HepG2 (cell line): Measurements from ENCODE around the gene COA3. TPM values are rescaled to one million over a fixed set of nuclear protein-coding genes. Genes with fewer than 3 reads are reported as not detected.

Experiments
- CSRNP2 ChIP-seq: sonication (generic); formaldehyde crosslinking; conservative IDR thresholded peaks from 2 replicates; pipeline ENCODE4 v1.8.0; 2022; ENCODE audit warnings: low read depth, missing genetic modification reagents
- ERF ChIP-seq: IDR thresholded peaks from 2 replicates; pipeline ENCODE4 v1.6.1; 2018; ENCODE audit warnings: missing biosample characterization, missing genetic modification reagents
- HOXA5 ChIP-seq: sonication (generic); formaldehyde crosslinking; IDR thresholded peaks from 2 replicates; pipeline ENCODE4 v1.4.0; 2020; ENCODE audit warnings: missing genetic modification reagents
- MAZ ChIP-seq, 2 experiments: sonication (generic) in 1 of 2; formaldehyde crosslinking in 1 of 2; IDR thresholded peaks; 2 replicates each; pipeline versions ENCODE4 v1.5.0 to v1.6.1; 2012 to 2020; ENCODE audit warnings: low read depth in 2 of 2, mild to moderate bottlenecking in 2 of 2, borderline replicate concordance in 1 of 2, improper control_type of control experiment in 1 of 2, low read length in 1 of 2, missing genetic modification reagents in 1 of 2, moderate library complexity in 1 of 2
- RARA ChIP-seq: IDR thresholded peaks from 2 replicates; pipeline ENCODE4 v1.6.1; 2016; ENCODE audit warnings: missing genetic modification reagents, missing compliant biosample characterization
- XBP1 ChIP-seq: sonication (generic); formaldehyde crosslinking; IDR thresholded peaks from 2 replicates; pipeline ENCODE4 v1.5.0; 2020; ENCODE audit warnings: missing genetic modification reagents
- ZBTB25 ChIP-seq: IDR thresholded peaks from 2 replicates; pipeline ENCODE4 v1.6.1; 2018; ENCODE audit warnings: missing genetic modification reagents
- ZNF17 ChIP-seq: sonication (generic); formaldehyde crosslinking; IDR thresholded peaks from 2 replicates; pipeline ENCODE4 v1.5.0; 2020; ENCODE audit warnings: mild to moderate bottlenecking, missing genetic modification reagents
- ZNF180 ChIP-seq: sonication (generic); formaldehyde crosslinking; IDR thresholded peaks from 2 replicates; pipeline ENCODE4 v1.4.0; 2020; ENCODE audit warnings: low read depth, missing genetic modification reagents, borderline replicate concordance
- ZNF264 ChIP-seq: sonication (generic); formaldehyde crosslinking; IDR thresholded peaks from 2 replicates; pipeline ENCODE4 v1.4.0; 2020; ENCODE audit warnings: missing genetic modification reagents
- ZNF292 ChIP-seq: sonication (generic); formaldehyde crosslinking; IDR thresholded peaks from 2 replicates; pipeline ENCODE4 v1.8.1; 2022; ENCODE audit warnings: mild to moderate bottlenecking, low read depth, missing genetic modification reagents, borderline replicate concordance
- ZNF318 ChIP-seq: sonication (generic); formaldehyde crosslinking; IDR thresholded peaks from 2 replicates; pipeline ENCODE4 v1.4.0; 2020; ENCODE audit warnings: mild to moderate bottlenecking, missing genetic modification reagents
- ZNF609 ChIP-seq: sonication (generic); formaldehyde crosslinking; IDR thresholded peaks from 2 replicates; pipeline ENCODE4 v1.4.0; 2020; ENCODE audit warnings: mild to moderate bottlenecking, missing genetic modification reagents, borderline replicate concordance
- polyA plus RNA-seq, 8 experiments: library from polyadenylated mRNA; depleted of rRNA in 3 of 8; stranded (reverse) in 7 of 8; unstranded in 1 of 8; fragments of >200 nt; fragmentation: Illumina TruSeq in 4 of 8; extraction: Trizol in 4 of 8; gene quantifications; 2 replicates each; pipeline versions ENCODE4 v1.2.1 to v1.2.3, GENCODE V29; 2011 to 2016; ENCODE audit warnings: low read depth in 4 of 8, missing spikeins in 1 of 8, mixed read lengths in 1 of 8; ENCODE audit not compliant: insufficient read depth in 1 of 8
- total RNA-seq, 5 experiments: library from RNA; depleted of rRNA; stranded (reverse); fragments of >200 nt; fragmentation: Illumina TruSeq; extraction: Trizol; gene quantifications; 2 replicates each; pipeline ENCODE4 v1.2.3, GENCODE V29; 2016; ENCODE audit warnings: low read depth in 1 of 5

Gene COA3
- total and polyA plus RNA-seq, 2 of the 13 experiments (the other 11 are each of a cell fraction or from before 2014, with no cell fraction given) = 133 to 202 TPM

GRCh38 chr17:42843358-42843934, 44.9 kb upstream of the COA3 start (continued):
- TF ChIP-seq ZNF609 (CRISPR knock-in tag) = no peak
- 0 out of 2 replicates have a peak, but pooled peaks have one; percentile 46 for TF ChIP-seq ERF (CRISPR knock-in tag)
- TF ChIP-seq HOXA5 = peak; percentile 76; the same call in 1 of the 2 replicates
- no peak for TF ChIP-seq MAZ (IDR thresholded peaks at IDR 0.05; ENCODE audit: borderline replicate concordance, low read depth, low read length)
- no peak for TF ChIP-seq MAZ (CRISPR knock-in tag; IDR thresholded peaks at IDR 0.05; ENCODE audit: low read depth)
- no peak for TF ChIP-seq CSRNP2 (CRISPR knock-in tag)
- TF ChIP-seq XBP1 = no peak
- TF ChIP-seq ZNF318 (CRISPR knock-in tag) = no peak
- no peak for TF ChIP-seq ZNF17 (CRISPR knock-in tag)
- TF ChIP-seq ZNF292 (CRISPR knock-in tag) = no peak
- TF ChIP-seq ZBTB25 = 0 out of 2 replicates have a peak, but pooled peaks have one; percentile 41
- no peak for TF ChIP-seq ZNF264 (CRISPR knock-in tag)
- peak; percentile 19; the same call in 1 of the 2 replicates for TF ChIP-seq RARA (CRISPR knock-in tag)
- no peak for TF ChIP-seq ZNF180 (CRISPR knock-in tag)
